ENCODE data around the gene VSTM2L.
"Not testable (repeated sequence)": the region's sequence is repeated elsewhere in the genome, so short reads cannot be mapped to it uniquely, and the experiment has no call there.

The VSTM2L gene

GRCh38 chr20:37939701-37940560, 37.0 kb downstream of the VSTM2L start:
- DNase-seq = no peak

- no peak for DNase-seq
Measured at GRCh38 chr20:37940858-37941257, 37.9 kb downstream of the VSTM2L start.

GRCh38 chr20:37941332-37941731, 38.4 kb downstream of the VSTM2L start:
- no peak for DNase-seq

GRCh38 chr20:37941992-37942391, 39.1 kb downstream of the VSTM2L start:
- DNase-seq = no peak

- no peak for DNase-seq
Measured at GRCh38 chr20:37943033-37943432, 40.1 kb downstream of the VSTM2L start.

GRCh38 chr20:37943501-37944455, 40.9 kb downstream of the VSTM2L start:
- DNase-seq = no peak

GRCh38 chr20:37944456-37944981, 41.6 kb downstream of the VSTM2L start:
- no peak for DNase-seq

GRCh38 chr20:37945091-37945547, 42.2 kb downstream of the VSTM2L start:
- DNase-seq = no peak

GRCh38 chr20:37946946-37947345, 44.0 kb downstream of the VSTM2L start:
- DNase-seq = no peak

GRCh38 chr20:37947943-37948342, 45.0 kb downstream of the VSTM2L start:
- no peak for DNase-seq

- DNase-seq = no peak
Measured at GRCh38 chr20:37948956-37949355, 46.0 kb downstream of the VSTM2L start.

GRCh38 chr20:37954190-37954589, 51.3 kb downstream of the VSTM2L start:
- DNase-seq = no peak

GRCh38 chr20:37954626-37955025, 51.7 kb downstream of the VSTM2L start:
- no peak for DNase-seq

- no peak for DNase-seq
Measured at GRCh38 chr20:37955511-37955910, 52.6 kb downstream of the VSTM2L start.

- DNase-seq = no peak
Measured at GRCh38 chr20:37956107-37956585, 53.2 kb downstream of the VSTM2L start.

GRCh38 chr20:37958856-37959520, 56.1 kb downstream of the VSTM2L start:
- no peak for DNase-seq

- no peak for DNase-seq
Measured at GRCh38 chr20:37961066-37961465, 58.1 kb downstream of the VSTM2L start.

GRCh38 chr20:37963483-37963882, 60.6 kb downstream of the VSTM2L start:
- not testable (repeated sequence) for DNase-seq

GRCh38 chr20:37968841-37969401, 66.0 kb downstream of the VSTM2L start:
- no peak for DNase-seq

- DNase-seq = no peak
Measured at GRCh38 chr20:37969949-37970855, 67.3 kb downstream of the VSTM2L start.

GRCh38 chr20:37970856-37971245, 67.9 kb downstream of the VSTM2L start:
- no peak for DNase-seq
